Osteoblast (primary cell): ENCODE measurements around the gene NMT1. TPM values are rescaled to one million over a fixed set of nuclear protein-coding genes. Genes with fewer than 3 reads are reported as not detected.

Experiments
- DNase-seq: peaks from one replicate; pipeline ENCODE4 v3.0.0; 2011; ENCODE audit warnings: low spot score, mixed read lengths; ENCODE audit not compliant: insufficient read length; ENCODE audit errors: missing footprints
- H2AFZ ChIP-seq: 2 replicates; pipeline ENCODE4 v1.6.0; 2011; ENCODE audit warnings: mild to moderate bottlenecking, low read length
- H3K27ac ChIP-seq: 2 replicates; pipeline ENCODE4 v1.5.1; 2011; ENCODE audit warnings: mild to moderate bottlenecking, low read depth, low read length, moderate library complexity
- H3K27me3 ChIP-seq: 2 replicates; pipeline ENCODE4 v1.6.0; 2012; ENCODE audit warnings: mild to moderate bottlenecking, control low read depth, inconsistent platforms, low read length, moderate library complexity; ENCODE audit not compliant: insufficient read depth
- H3K36me3 ChIP-seq: 2 replicates; pipeline ENCODE4 v1.5.1; 2011; ENCODE audit warnings: mild to moderate bottlenecking, low read length, control low read depth, moderate library complexity; ENCODE audit not compliant: insufficient read depth
- H3K4me1 ChIP-seq: 2 replicates; pipeline ENCODE4 v1.5.1; 2011; ENCODE audit warnings: mild to moderate bottlenecking, low read length, control low read depth, moderate library complexity; ENCODE audit not compliant: insufficient read depth
- H3K4me2 ChIP-seq: 2 replicates; pipeline ENCODE4 v1.6.0; 2011; ENCODE audit warnings: mild to moderate bottlenecking, low read length; ENCODE audit not compliant: insufficient read depth
- H3K4me3 ChIP-seq: fragments of 200-600 bp; sonication (generic); 3 replicates; pipeline ENCODE4 v1.5.1; 2012; ENCODE audit warnings: mild to moderate bottlenecking, low read length, inconsistent platforms; ENCODE audit not compliant: insufficient read depth
- H3K79me2 ChIP-seq: 2 replicates; pipeline ENCODE4 v1.6.0; 2012; ENCODE audit warnings: mild to moderate bottlenecking, low read length, control low read depth, inconsistent platforms; ENCODE audit not compliant: insufficient read depth
- H3K9me3 ChIP-seq: 2 replicates; pipeline ENCODE4 v1.5.1; 2011; ENCODE audit warnings: low read depth, low read length, control low read depth
- H4K20me1 ChIP-seq: 2 replicates; pipeline ENCODE4 v1.6.0; 2012; ENCODE audit warnings: mild to moderate bottlenecking, low read length, control low read depth; ENCODE audit not compliant: insufficient read depth
- CTCF ChIP-seq: IDR thresholded peaks from 2 replicates; pipeline ENCODE4 v1.5.1; 2011; ENCODE audit warnings: mild to moderate bottlenecking, low read depth, low read length, moderate library complexity; ENCODE audit errors: extremely low read depth
- total RNA-seq: library from RNA; depleted of rRNA; stranded (reverse); fragments of >200 nt; gene quantifications from 2 replicates; pipeline ENCODE4 v1.2.3, GENCODE V29; 2012

Gene NMT1
- total RNA-seq, 1 donor, result 51.8 TPM

- H3K4me3 ChIP-seq, result peak overlapping the region; percentile 67
- H3K27me3 ChIP-seq, result peaks cover 4% of the 10 kb centered on the region
- H3K4me2 ChIP-seq, result peak overlapping the region; percentile 83
- peaks cover 3% of the 10 kb centered on the region for H3K36me3 ChIP-seq
- peak overlapping the region; percentile 76 for H2AFZ ChIP-seq
- no peaks in the 10 kb centered on the region for H4K20me1 ChIP-seq
- peak; percentile 99 for DNase-seq
- TF ChIP-seq CTCF, result peak; percentile 61
- H3K9me3 ChIP-seq, result no peaks in the 10 kb centered on the region
- H3K79me2 ChIP-seq, result no peaks in the 10 kb centered on the region
- H3K4me1 ChIP-seq, result peaks cover 16% of the 10 kb centered on the region
- no peak overlapping the region for H3K27ac ChIP-seq
Observed at GRCh38 chr17:45021607-45022287, 39.4 kb upstream of the NMT1 start.

- Histone ChIP-seq H3K4me3 (no peak overlapping the region), H2AFZ (no peak overlapping the region), H3K4me2 (peak overlapping the region; percentile 83), H3K27ac (no peak overlapping the region), H3K9me3 (no peaks in the 10 kb centered on the region), H3K4me1 (peaks cover 16% of the 10 kb centered on the region), H3K27me3 (peaks cover 4% of the 10 kb centered on the region), H4K20me1 (no peaks in the 10 kb centered on the region), H3K36me3 (peaks cover 5% of the 10 kb centered on the region), H3K79me2 (no peaks in the 10 kb centered on the region)
- DNase-seq, result peak; percentile 30
- TF ChIP-seq CTCF, result no peak
Observed at GRCh38 chr17:45022288-45022648, 38.8 kb upstream of the NMT1 start.

GRCh38 chr17:45022655-45023339 lies 38.3 kb upstream of the NMT1 start:
- H3K9me3 ChIP-seq, result no peaks in the 10 kb centered on the region
- DNase-seq, result peak; percentile 66
- no peak overlapping the region for H3K27ac ChIP-seq
- H4K20me1 ChIP-seq, result no peaks in the 10 kb centered on the region
- no peaks in the 10 kb centered on the region for H3K79me2 ChIP-seq
- no peak overlapping the region for H3K4me2 ChIP-seq
- H3K36me3 ChIP-seq, result peaks cover 5% of the 10 kb centered on the region
- TF ChIP-seq CTCF, result no peak
- H2AFZ ChIP-seq, result no peak overlapping the region
- peaks cover 4% of the 10 kb centered on the region for H3K27me3 ChIP-seq
- no peak overlapping the region for H3K4me3 ChIP-seq
- peaks cover 16% of the 10 kb centered on the region for H3K4me1 ChIP-seq

- Histone ChIP-seq H3K4me2 (no peak overlapping the region), H2AFZ (no peak overlapping the region), H3K36me3 (peaks cover 36% of the 10 kb centered on the region), H3K27me3 (no peaks in the 10 kb centered on the region), H3K4me1 (no peaks in the 10 kb centered on the region), H3K27ac (no peak overlapping the region), H3K79me2 (no peaks in the 10 kb centered on the region), H3K9me3 (no peaks in the 10 kb centered on the region), H4K20me1 (peaks cover 5% of the 10 kb centered on the region), H3K4me3 (no peak overlapping the region)
- peak; percentile 30 for DNase-seq
- TF ChIP-seq CTCF, result no peak
Observed at GRCh38 chr17:45029096-45029495, 32.0 kb upstream of the NMT1 start.
